Fibroblast of mammary gland (primary cell): ENCODE results near the gene GYPC.

Experiments
- DNase-seq: peaks from one replicate; pipeline ENCODE4 v3.0.0-alpha.2; 2010; ENCODE audit warnings: low read depth
- H3K4me3 ChIP-seq: 2 replicates; pipeline ENCODE4 v1.5.1; 2011; ENCODE audit warnings: low read depth, mild to moderate bottlenecking, low read length, moderate library complexity; ENCODE audit not compliant: control insufficient read depth
- CTCF ChIP-seq: conservative IDR thresholded peaks from 2 replicates; pipeline ENCODE4 v1.5.1; 2011; ENCODE audit warnings: low read depth, low read length, inconsistent platforms; ENCODE audit not compliant: control insufficient read depth, insufficient read depth

GYPC gene

GRCh38 chr2:126649101-126649500 is 6.9 kb upstream of the GYPC start:
- TF ChIP-seq CTCF, result no peak
- no peak overlapping the region for H3K4me3 ChIP-seq
- DNase-seq, result no peak

- no peak for DNase-seq
- H3K4me3 ChIP-seq, result no peak overlapping the region
- no peak for TF ChIP-seq CTCF
Observed at GRCh38 chr2:126650994-126651393, 5.0 kb upstream of the GYPC start.

GRCh38 chr2:126652323-126652891 is 3.6 kb upstream of the GYPC start:
- DNase-seq, result no peak
- no peak overlapping the region for H3K4me3 ChIP-seq
- no peak for TF ChIP-seq CTCF

GRCh38 chr2:126653109-126653508 is 2.8 kb upstream of the GYPC start:
- DNase-seq, result no peak
- H3K4me3 ChIP-seq, result no peak overlapping the region
- no peak for TF ChIP-seq CTCF

- no peak for TF ChIP-seq CTCF
- no peak for DNase-seq
- H3K4me3 ChIP-seq, result no peak overlapping the region
Observed at GRCh38 chr2:126653761-126654160, 2.2 kb upstream of the GYPC start.

- no peak for TF ChIP-seq CTCF
- H3K4me3 ChIP-seq, result no peak overlapping the region
- DNase-seq, result peak; percentile 6
Observed at GRCh38 chr2:126655051-126655450, 907 bp upstream of the GYPC start.
